Measurements from ENCODE around the gene SEMA6A.

The SEMA6A gene

DNA sequence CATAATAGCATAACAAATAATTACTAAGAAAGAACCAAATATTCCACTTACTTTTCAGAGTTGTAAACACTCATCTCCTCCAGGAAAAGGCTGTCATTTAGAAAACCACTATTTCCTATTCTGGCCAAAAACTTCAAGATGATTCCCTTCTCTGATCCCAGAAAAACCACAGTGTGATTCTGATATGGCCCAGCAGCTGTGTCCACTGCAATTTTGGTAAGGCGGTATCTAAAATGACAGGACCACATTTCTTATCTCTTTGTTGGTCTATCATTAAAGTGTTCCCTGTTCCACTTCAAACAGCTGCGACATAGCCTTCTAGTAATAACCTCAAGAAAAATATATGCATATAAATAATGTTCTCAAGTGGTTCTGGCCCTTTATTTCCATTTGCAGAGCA, 96.1 kb downstream of the SEMA6A start:
- WGBS, result 58% methylated on average over 1 of the region's 2 CpGs
- Histone ChIP-seq H2AFZ (ENCODE audit: low read depth, low read length) (no peak overlapping the region), H3K4me2 (ENCODE audit: low read length, poor library complexity, severe bottlenecking) (no peak overlapping the region), H3K27me3 (ENCODE audit: control insufficient read depth in 1 of 2, insufficient read depth in 1 of 2, low read length in 2 of 2) (no peaks in the 10 kb centered on the region), H3K14ac (ENCODE audit: low read length in 2 of 2) (no peak overlapping the region), H3K9ac (ENCODE audit: low read length) (no peak overlapping the region), H2BK5ac (ENCODE audit: low read depth, low read length, poor library complexity, severe bottlenecking) (no peak overlapping the region), H3K23ac (ENCODE audit: low read length in 2 of 2) (no peak overlapping the region), H2BK12ac (ENCODE audit: low read length in 2 of 2) (no peak overlapping the region), H2AK5ac (ENCODE audit: low read length, severe bottlenecking) (no peak overlapping the region), H3K4ac (ENCODE audit: low read depth in 1 of 2, low read length in 2 of 2) (no peak overlapping the region), H3K79me1 (replicated peaks; ENCODE audit: low read length, poor library complexity, severe bottlenecking) (no peaks in the 10 kb centered on the region), H2BK15ac (ENCODE audit: low read depth, poor library complexity, severe bottlenecking) (no peak overlapping the region), H3K4me3 (ENCODE audit: insufficient read depth in 1 of 2, low read depth in 1 of 2, low read length in 2 of 2) (no peak overlapping the region), H3K4me1 (ENCODE audit: control insufficient read depth, insufficient read depth, low read depth, low read length) (no peaks in the 10 kb centered on the region), H3K36me3 (ENCODE audit: control insufficient read depth in 1 of 2, insufficient read depth in 2 of 2, low read depth in 1 of 2, low read length in 2 of 2) (peaks cover 0 to 6% of the 10 kb centered on the region in 2 experiments), H3K9me3 (ENCODE audit: control insufficient read depth, low read length) (peaks cover 24% of the 10 kb centered on the region), H4K91ac (ENCODE audit: low read length) (no peak overlapping the region), H3K18ac (ENCODE audit: low read depth in 1 of 2, low read length in 2 of 2) (no peak overlapping the region), H3K27ac (ENCODE audit: low read length, poor library complexity, severe bottlenecking) (no peak overlapping the region), H2BK120ac (ENCODE audit: low read depth, low read length) (no peak overlapping the region), H4K8ac (ENCODE audit: low read length) (no peak overlapping the region)
- no peak for DNase-seq

DNA sequence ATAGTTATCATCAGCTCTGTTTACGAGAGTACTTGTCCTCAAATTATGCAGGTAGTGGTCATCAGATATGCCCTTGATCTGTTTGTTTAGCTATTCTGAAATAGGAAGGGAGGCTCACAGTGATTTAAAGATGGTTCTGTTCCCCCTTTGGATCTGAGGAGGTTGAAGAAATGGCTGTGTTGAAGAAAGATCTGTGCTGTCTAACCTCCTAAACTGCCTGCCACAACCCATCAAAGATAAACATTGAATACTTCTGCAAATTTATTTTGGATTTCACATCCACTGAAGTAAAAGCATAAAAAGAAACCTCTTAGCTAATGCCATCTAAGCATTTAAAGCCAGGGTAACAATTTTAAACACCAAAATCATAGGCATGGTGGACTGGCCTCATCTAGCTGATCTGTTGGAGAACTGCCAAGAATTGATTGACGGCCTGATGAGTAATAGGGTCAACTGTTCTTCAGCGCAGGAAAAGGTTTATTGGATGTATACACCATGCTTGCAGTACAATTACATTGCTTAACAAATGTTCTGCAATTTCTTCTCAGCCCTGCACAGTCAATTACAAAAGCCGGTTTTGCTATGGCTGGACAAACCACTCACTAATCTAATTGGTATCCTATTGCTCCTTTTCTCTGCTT, 97.6 kb downstream of the SEMA6A start:
- 77% methylated on average over 4 of the region's 4 CpGs for WGBS
- H4K8ac ChIP-seq (ENCODE audit: low read length), result no peak overlapping the region

GRCh38 chr5:116475338-116475737, 99.3 kb downstream of the SEMA6A start:
- no peak overlapping the region for H2AK5ac ChIP-seq (ENCODE audit: low read length, severe bottlenecking)
- H2BK15ac ChIP-seq (ENCODE audit: low read depth, poor library complexity, severe bottlenecking), result no peak overlapping the region
- no peak overlapping the region for H3K23ac ChIP-seq (ENCODE audit: low read length in 2 of 2)
- DNase-seq, result no peak
- no peak overlapping the region for H3K14ac ChIP-seq (ENCODE audit: low read length in 2 of 2)
- no peak overlapping the region for H2BK120ac ChIP-seq (ENCODE audit: low read depth, low read length)
- H3K36me3 ChIP-seq (ENCODE audit: control insufficient read depth in 1 of 2, insufficient read depth in 2 of 2, low read depth in 1 of 2, low read length in 2 of 2), result peaks cover 0 to 6% of the 10 kb centered on the region in 2 experiments
- H3K79me1 ChIP-seq (replicated peaks; ENCODE audit: low read length, poor library complexity, severe bottlenecking), result no peaks in the 10 kb centered on the region
- H4K8ac ChIP-seq (ENCODE audit: low read length), result no peak overlapping the region
- no peaks in the 10 kb centered on the region for H3K27me3 ChIP-seq (ENCODE audit: control insufficient read depth in 1 of 2, insufficient read depth in 1 of 2, low read length in 2 of 2)
- H3K4me2 ChIP-seq (ENCODE audit: low read length, poor library complexity, severe bottlenecking), result no peak overlapping the region
- no peak overlapping the region for H3K4ac ChIP-seq (ENCODE audit: low read depth in 1 of 2, low read length in 2 of 2)
- H3K9me3 ChIP-seq (ENCODE audit: control insufficient read depth, low read length), result peaks cover 24% of the 10 kb centered on the region
- H3K9ac ChIP-seq (ENCODE audit: low read length), result no peak overlapping the region
- no peaks in the 10 kb centered on the region for H3K4me1 ChIP-seq (ENCODE audit: control insufficient read depth, insufficient read depth, low read depth, low read length)
- no peak overlapping the region for H3K27ac ChIP-seq (ENCODE audit: low read length, poor library complexity, severe bottlenecking)
- H3K18ac ChIP-seq (ENCODE audit: low read depth in 1 of 2, low read length in 2 of 2), result no peak overlapping the region
- H3K4me3 ChIP-seq (ENCODE audit: insufficient read depth in 1 of 2, low read depth in 1 of 2, low read length in 2 of 2), result no peak overlapping the region
- H2BK5ac ChIP-seq (ENCODE audit: low read depth, low read length, poor library complexity, severe bottlenecking), result no peak overlapping the region
- H2BK12ac ChIP-seq (ENCODE audit: low read length in 2 of 2), result no peak overlapping the region
- WGBS, result 100% methylated on average over 4 of the region's 5 CpGs
- H4K91ac ChIP-seq (ENCODE audit: low read length), result no peak overlapping the region
- no peak overlapping the region for H2AFZ ChIP-seq (ENCODE audit: low read depth, low read length)

More for the DNA sequence above, 97.6 kb downstream of the SEMA6A start:
- Histone ChIP-seq H2BK12ac (ENCODE audit: low read length in 2 of 2) (no peak overlapping the region), H3K4me1 (ENCODE audit: control insufficient read depth, insufficient read depth, low read depth, low read length) (no peaks in the 10 kb centered on the region), H3K27me3 (ENCODE audit: control insufficient read depth in 1 of 2, insufficient read depth in 1 of 2, low read length in 2 of 2) (no peaks in the 10 kb centered on the region), H2BK5ac (ENCODE audit: low read depth, low read length, poor library complexity, severe bottlenecking) (no peak overlapping the region), H3K36me3 (ENCODE audit: control insufficient read depth in 1 of 2, insufficient read depth in 2 of 2, low read depth in 1 of 2, low read length in 2 of 2) (peaks cover 0 to 6% of the 10 kb centered on the region in 2 experiments), H3K18ac (ENCODE audit: low read depth in 1 of 2, low read length in 2 of 2) (no peak overlapping the region), H3K9me3 (ENCODE audit: control insufficient read depth, low read length) (peaks cover 24% of the 10 kb centered on the region), H3K4me3 (ENCODE audit: insufficient read depth in 1 of 2, low read depth in 1 of 2, low read length in 2 of 2) (peak overlapping the region in 1 of 2 experiments; percentile 13), H2AFZ (ENCODE audit: low read depth, low read length) (no peak overlapping the region), H3K14ac (ENCODE audit: low read length in 2 of 2) (no peak overlapping the region), H3K4me2 (ENCODE audit: low read length, poor library complexity, severe bottlenecking) (no peak overlapping the region), H3K27ac (ENCODE audit: low read length, poor library complexity, severe bottlenecking) (no peak overlapping the region), H2BK120ac (ENCODE audit: low read depth, low read length) (no peak overlapping the region), H4K91ac (ENCODE audit: low read length) (no peak overlapping the region), H2BK15ac (ENCODE audit: low read depth, poor library complexity, severe bottlenecking) (no peak overlapping the region), H3K23ac (ENCODE audit: low read length in 2 of 2) (no peak overlapping the region), H2AK5ac (ENCODE audit: low read length, severe bottlenecking) (no peak overlapping the region), H3K4ac (ENCODE audit: low read depth in 1 of 2, low read length in 2 of 2) (no peak overlapping the region), H3K9ac (ENCODE audit: low read length) (no peak overlapping the region), H3K79me1 (replicated peaks; ENCODE audit: low read length, poor library complexity, severe bottlenecking) (no peaks in the 10 kb centered on the region)
- DNase-seq, result peak; percentile 9

- Histone ChIP-seq H3K4ac (ENCODE audit: low read depth in 1 of 2, low read length in 2 of 2) (no peak overlapping the region), H3K79me1 (replicated peaks; ENCODE audit: low read length, poor library complexity, severe bottlenecking) (no peaks in the 10 kb centered on the region), H3K9ac (ENCODE audit: low read length) (no peak overlapping the region), H3K27ac (ENCODE audit: low read length, poor library complexity, severe bottlenecking) (no peak overlapping the region), H3K18ac (ENCODE audit: low read depth in 1 of 2, low read length in 2 of 2) (no peak overlapping the region), H4K8ac (ENCODE audit: low read length) (no peak overlapping the region), H2BK15ac (ENCODE audit: low read depth, poor library complexity, severe bottlenecking) (no peak overlapping the region), H2AFZ (ENCODE audit: low read depth, low read length) (no peak overlapping the region), H2AK5ac (ENCODE audit: low read length, severe bottlenecking) (no peak overlapping the region), H3K23ac (ENCODE audit: low read length in 2 of 2) (no peak overlapping the region), H2BK5ac (ENCODE audit: low read depth, low read length, poor library complexity, severe bottlenecking) (no peak overlapping the region), H3K14ac (ENCODE audit: low read length in 2 of 2) (no peak overlapping the region), H2BK120ac (ENCODE audit: low read depth, low read length) (no peak overlapping the region), H4K91ac (ENCODE audit: low read length) (no peak overlapping the region), H3K4me3 (ENCODE audit: insufficient read depth in 1 of 2, low read depth in 1 of 2, low read length in 2 of 2) (no peak overlapping the region), H3K27me3 (ENCODE audit: control insufficient read depth in 1 of 2, insufficient read depth in 1 of 2, low read length in 2 of 2) (no peaks in the 10 kb centered on the region), H3K9me3 (ENCODE audit: control insufficient read depth, low read length) (peaks cover 24% of the 10 kb centered on the region), H3K4me1 (ENCODE audit: control insufficient read depth, insufficient read depth, low read depth, low read length) (no peaks in the 10 kb centered on the region), H3K36me3 (ENCODE audit: control insufficient read depth in 1 of 2, insufficient read depth in 2 of 2, low read depth in 1 of 2, low read length in 2 of 2) (peaks cover 0 to 6% of the 10 kb centered on the region in 2 experiments), H2BK12ac (ENCODE audit: low read length in 2 of 2) (no peak overlapping the region), H3K4me2 (ENCODE audit: low read length, poor library complexity, severe bottlenecking) (no peak overlapping the region)
- 87% methylated on average over 4 of the region's 5 CpGs for WGBS
- no peak for DNase-seq
Observed at GRCh38 chr5:116473706-116474105, 100.9 kb downstream of the SEMA6A start.
